ENCODE measurements around the gene PBX4. TPM values are rescaled to one million over a fixed set of nuclear protein-coding genes. Genes with fewer than 3 reads are reported as not detected.

Gene PBX4
- total RNA-seq, 1 donor from 2014 or later: 0.93 TPM

DNA sequence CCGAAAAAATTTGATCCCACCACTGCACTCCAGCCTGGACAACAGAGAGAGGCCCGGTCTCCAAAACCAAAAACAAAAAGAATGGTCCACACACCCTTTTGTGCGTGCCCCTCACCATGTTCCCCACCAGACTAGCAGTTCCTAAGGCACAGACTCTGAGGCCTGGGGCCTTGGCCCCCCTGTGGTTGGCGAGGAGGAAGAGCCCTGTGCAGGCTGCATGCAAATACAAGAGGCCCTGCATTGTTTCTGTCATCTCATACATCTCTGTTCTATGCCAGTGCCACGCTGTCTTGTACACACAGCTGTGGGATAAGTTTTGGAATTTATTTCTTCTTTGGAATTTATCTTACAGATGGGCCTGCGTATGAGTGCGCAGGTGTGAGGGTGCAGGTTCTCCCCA lies 94.4 kb downstream of the PBX4 start:
- no peak overlapping the region for H2AFZ ChIP-seq (ENCODE audit: low read depth, low read length)
- DNase-seq (ENCODE audit: low read depth): no peak
- H3K4me1 ChIP-seq (ENCODE audit: insufficient read depth, low read length): no peaks in the 10 kb centered on the region
- H3K36me3 ChIP-seq (ENCODE audit: insufficient read depth, low read length): peaks cover 10% of the 10 kb centered on the region
- no peaks in the 10 kb centered on the region for H3K27me3 ChIP-seq (ENCODE audit: insufficient read depth, low read length)
- no peak for FAIRE-seq
- peaks cover 61% of the 10 kb centered on the region for H3K79me2 ChIP-seq (ENCODE audit: insufficient read depth, low read length)
- H3K4me3 ChIP-seq (ENCODE audit: insufficient read depth, low read depth, low read length): no peak overlapping the region
- Mint-ChIP-seq H3K4me3 (ENCODE audit: unreplicated experiment) (no peak overlapping the region), H3K4me1 (ENCODE audit: low read depth, unreplicated experiment) (no peaks in the 10 kb centered on the region), H3K27ac (ENCODE audit: unreplicated experiment) (no peak overlapping the region), H3K9me3 (ENCODE audit: unreplicated experiment) (no peaks in the 10 kb centered on the region), H3K36me3 (ENCODE audit: low read depth, unreplicated experiment) (peaks cover 9% of the 10 kb centered on the region), H3K27me3 (ENCODE audit: low read depth, unreplicated experiment) (no peaks in the 10 kb centered on the region)
- H3K9ac ChIP-seq (ENCODE audit: low read length): no peak overlapping the region
- TF ChIP-seq, protein P1, sequence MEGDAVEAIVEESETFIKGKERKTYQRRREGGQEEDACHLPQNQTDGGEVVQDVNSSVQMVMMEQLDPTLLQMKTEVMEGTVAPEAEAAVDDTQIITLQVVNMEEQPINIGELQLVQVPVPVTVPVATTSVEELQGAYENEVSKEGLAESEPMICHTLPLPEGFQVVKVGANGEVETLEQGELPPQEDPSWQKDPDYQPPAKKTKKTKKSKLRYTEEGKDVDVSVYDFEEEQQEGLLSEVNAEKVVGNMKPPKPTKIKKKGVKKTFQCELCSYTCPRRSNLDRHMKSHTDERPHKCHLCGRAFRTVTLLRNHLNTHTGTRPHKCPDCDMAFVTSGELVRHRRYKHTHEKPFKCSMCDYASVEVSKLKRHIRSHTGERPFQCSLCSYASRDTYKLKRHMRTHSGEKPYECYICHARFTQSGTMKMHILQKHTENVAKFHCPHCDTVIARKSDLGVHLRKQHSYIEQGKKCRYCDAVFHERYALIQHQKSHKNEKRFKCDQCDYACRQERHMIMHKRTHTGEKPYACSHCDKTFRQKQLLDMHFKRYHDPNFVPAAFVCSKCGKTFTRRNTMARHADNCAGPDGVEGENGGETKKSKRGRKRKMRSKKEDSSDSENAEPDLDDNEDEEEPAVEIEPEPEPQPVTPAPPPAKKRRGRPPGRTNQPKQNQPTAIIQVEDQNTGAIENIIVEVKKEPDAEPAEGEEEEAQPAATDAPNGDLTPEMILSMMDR (IDR thresholded peaks at IDR 0.05; ENCODE audit: insufficient read depth, low read depth, low read length): no peak
- TF ChIP-seq EZH2 (IDR thresholded peaks at IDR 0.05; ENCODE audit: insufficient read depth, low read length): no peak
- H3K9me3 ChIP-seq (ENCODE audit: insufficient read depth, low read depth, low read length): no peaks in the 10 kb centered on the region
- no peak overlapping the region for H3K27ac ChIP-seq (ENCODE audit: low read depth, low read length)
- H3K4me2 ChIP-seq (ENCODE audit: low read length): no peak overlapping the region
- peaks cover 76% of the 10 kb centered on the region for H4K20me1 ChIP-seq (ENCODE audit: insufficient read depth, low read length)

DNA sequence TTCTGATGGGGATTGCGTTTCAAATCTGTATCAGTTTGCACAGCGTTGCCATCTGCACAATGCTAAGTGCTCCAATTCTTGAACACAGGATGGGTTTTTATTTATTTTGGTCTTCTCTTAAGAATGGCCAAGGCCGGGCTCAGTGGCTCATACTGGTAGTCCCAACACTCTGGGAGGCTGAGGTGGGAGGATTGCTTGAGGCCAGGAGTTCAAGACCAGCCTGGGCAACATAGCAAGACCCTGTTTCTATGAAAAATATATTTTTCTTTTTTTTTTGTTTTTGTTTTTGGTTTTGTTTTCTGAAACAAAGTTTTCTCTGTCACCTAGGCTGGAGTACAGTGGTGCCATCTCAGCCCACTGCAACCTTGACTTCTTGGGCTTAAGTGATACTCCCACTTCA lies 95.3 kb downstream of the PBX4 start:
- Mint-ChIP-seq H3K9me3 (ENCODE audit: unreplicated experiment) (no peaks in the 10 kb centered on the region), H3K4me1 (ENCODE audit: low read depth, unreplicated experiment) (no peaks in the 10 kb centered on the region), H3K27me3 (ENCODE audit: low read depth, unreplicated experiment) (no peaks in the 10 kb centered on the region), H3K36me3 (ENCODE audit: low read depth, unreplicated experiment) (peaks cover 9% of the 10 kb centered on the region), H3K27ac (ENCODE audit: unreplicated experiment) (no peak overlapping the region), H3K4me3 (ENCODE audit: unreplicated experiment) (no peak overlapping the region)
- no peak overlapping the region for H3K4me2 ChIP-seq (ENCODE audit: low read length)
- H2AFZ ChIP-seq (ENCODE audit: low read depth, low read length): no peak overlapping the region
- TF ChIP-seq, protein P1 (IDR thresholded peaks at IDR 0.05; ENCODE audit: insufficient read depth, low read depth, low read length): no peak
- TF ChIP-seq EZH2 (IDR thresholded peaks at IDR 0.05; ENCODE audit: insufficient read depth, low read length): no peak
- no peaks in the 10 kb centered on the region for H3K27me3 ChIP-seq (ENCODE audit: insufficient read depth, low read length)
- H3K27ac ChIP-seq (ENCODE audit: low read depth, low read length): no peak overlapping the region
- peaks cover 72% of the 10 kb centered on the region for H4K20me1 ChIP-seq (ENCODE audit: insufficient read depth, low read length)
- FAIRE-seq (no peak), DNase-seq (ENCODE audit: low read depth) (no peak)
- H3K9ac ChIP-seq (ENCODE audit: low read length): no peak overlapping the region
- H3K79me2 ChIP-seq (ENCODE audit: insufficient read depth, low read length): peaks cover 64% of the 10 kb centered on the region
- H3K4me3 ChIP-seq (ENCODE audit: insufficient read depth, low read depth, low read length): no peak overlapping the region
- H3K9me3 ChIP-seq (ENCODE audit: insufficient read depth, low read depth, low read length): no peaks in the 10 kb centered on the region
- H3K4me1 ChIP-seq (ENCODE audit: insufficient read depth, low read length): no peaks in the 10 kb centered on the region
- H3K36me3 ChIP-seq (ENCODE audit: insufficient read depth, low read length): peaks cover 10% of the 10 kb centered on the region

DNA sequence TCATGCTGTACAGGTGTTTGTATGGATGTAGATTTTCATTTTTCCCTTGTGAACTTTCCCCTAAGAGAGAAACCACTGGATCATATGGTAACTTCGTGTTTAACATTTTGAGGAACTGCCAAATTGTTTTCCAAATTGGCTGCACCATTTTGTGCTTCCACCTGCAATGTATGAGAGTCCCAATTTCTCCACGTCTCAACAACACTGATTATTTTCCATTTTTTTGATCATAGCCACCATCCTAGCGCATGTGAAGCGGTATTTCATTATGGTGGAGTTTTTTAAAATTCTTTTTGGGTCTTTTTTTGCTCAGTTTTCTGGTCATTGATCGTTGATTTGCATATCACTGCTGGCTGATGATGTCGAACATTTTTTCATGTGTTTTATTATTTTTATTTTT lies 97.5 kb downstream of the PBX4 start:
- Histone ChIP-seq H4K20me1 (ENCODE audit: insufficient read depth, low read length) (peaks cover 53% of the 10 kb centered on the region), H3K27ac (ENCODE audit: low read depth, low read length) (no peak overlapping the region), H3K27me3 (ENCODE audit: insufficient read depth, low read length) (no peaks in the 10 kb centered on the region), H3K9ac (ENCODE audit: low read length) (no peak overlapping the region), H3K36me3 (ENCODE audit: insufficient read depth, low read length) (peaks cover 7% of the 10 kb centered on the region), H3K9me3 (ENCODE audit: insufficient read depth, low read depth, low read length) (no peaks in the 10 kb centered on the region), H3K4me1 (ENCODE audit: insufficient read depth, low read length) (no peaks in the 10 kb centered on the region), H3K4me2 (ENCODE audit: low read length) (no peak overlapping the region), H3K4me3 (ENCODE audit: insufficient read depth, low read depth, low read length) (no peak overlapping the region), H2AFZ (ENCODE audit: low read depth, low read length) (no peak overlapping the region), H3K79me2 (ENCODE audit: insufficient read depth, low read length) (peaks cover 85% of the 10 kb centered on the region)
- Mint-ChIP-seq H3K27ac (ENCODE audit: unreplicated experiment) (no peak overlapping the region), H3K4me1 (ENCODE audit: low read depth, unreplicated experiment) (no peaks in the 10 kb centered on the region), H3K4me3 (ENCODE audit: unreplicated experiment) (no peak overlapping the region), H3K36me3 (ENCODE audit: low read depth, unreplicated experiment) (peaks cover 9% of the 10 kb centered on the region), H3K9me3 (ENCODE audit: unreplicated experiment) (no peaks in the 10 kb centered on the region), H3K27me3 (ENCODE audit: low read depth, unreplicated experiment) (no peaks in the 10 kb centered on the region)
- DNase-seq (ENCODE audit: low read depth) (no peak), FAIRE-seq (no peak)
- no peak for TF ChIP-seq EZH2 (IDR thresholded peaks at IDR 0.05; ENCODE audit: insufficient read depth, low read length)
- TF ChIP-seq, protein P1 (IDR thresholded peaks at IDR 0.05; ENCODE audit: insufficient read depth, low read depth, low read length): no peak

All from astrocyte (in vitro differentiated cells and primary cell).